Testis (tissue), 2 donors: Measurements from ENCODE around the gene PIP5KL1.

Experiments
- CTCF ChIP-seq, 3 experiments: fragments of 450-650 bp in 2 of 3; fragments of 200-600 bp in 1 of 3; sonication (generic) in 1 of 3; IDR thresholded peaks; one replicate each; pipeline ENCODE4 v1.5.1; 2016 to 2019; ENCODE audit warnings: antibody characterized with exemption in 3 of 3, mild to moderate bottlenecking in 2 of 3, moderate library complexity in 1 of 3
- POLR2A ChIP-seq: fragments of 450-650 bp; IDR thresholded peaks from one replicate; pipeline ENCODE4 v1.6.1; 2017; ENCODE audit warnings: antibody characterized with exemption, mild to moderate bottlenecking, moderate library complexity

GRCh38 chr9:127927201-127927987 is 3.2 kb downstream of the PIP5KL1 start:
- no peak for TF ChIP-seq POLR2A
- TF ChIP-seq CTCF (IDR thresholded peaks at IDR 0.05), result no peak
